Panc1 (cell line): ENCODE measurements around the gene FBXL17.

Source experiments
- CTCF ChIP-seq: fragments of 450-650 bp; IDR thresholded peaks from 2 replicates; pipeline ENCODE4 v1.5.1; 2017; ENCODE audit warnings: mild to moderate bottlenecking
- POLR2AphosphoS5 ChIP-seq: IDR thresholded peaks from 2 replicates; pipeline ENCODE4 v1.6.1; 2012; ENCODE audit warnings: mild to moderate bottlenecking, low read depth, low read length, moderate library complexity
- SIN3A ChIP-seq: IDR thresholded peaks from 2 replicates; pipeline ENCODE4 v1.6.1; 2012; ENCODE audit warnings: low read depth, mild to moderate bottlenecking, low read length, moderate library complexity, borderline replicate concordance; ENCODE audit not compliant: insufficient read depth

GRCh38 chr5:107966201-107966600 lies 415.7 kb downstream of the FBXL17 start:
- no peak for TF ChIP-seq CTCF
- no peak for TF ChIP-seq POLR2AphosphoS5
- TF ChIP-seq SIN3A: no peak
